GM18507 (cell line): ENCODE data around the gene CYRIA.

ENCODE experiments used
- DNase-seq: peaks from one replicate; pipeline ENCODE4 v3.0.0; 2011; ENCODE audit warnings: low read depth; ENCODE audit not compliant: insufficient read length; ENCODE audit errors: extremely low spot score
- FAIRE-seq: peaks from 2 replicates; lab custom pipeline; 2011; peaks lifted over from hg19 to GRCh38; lab: Jason Lieb, UNC

The CYRIA gene

DNA sequence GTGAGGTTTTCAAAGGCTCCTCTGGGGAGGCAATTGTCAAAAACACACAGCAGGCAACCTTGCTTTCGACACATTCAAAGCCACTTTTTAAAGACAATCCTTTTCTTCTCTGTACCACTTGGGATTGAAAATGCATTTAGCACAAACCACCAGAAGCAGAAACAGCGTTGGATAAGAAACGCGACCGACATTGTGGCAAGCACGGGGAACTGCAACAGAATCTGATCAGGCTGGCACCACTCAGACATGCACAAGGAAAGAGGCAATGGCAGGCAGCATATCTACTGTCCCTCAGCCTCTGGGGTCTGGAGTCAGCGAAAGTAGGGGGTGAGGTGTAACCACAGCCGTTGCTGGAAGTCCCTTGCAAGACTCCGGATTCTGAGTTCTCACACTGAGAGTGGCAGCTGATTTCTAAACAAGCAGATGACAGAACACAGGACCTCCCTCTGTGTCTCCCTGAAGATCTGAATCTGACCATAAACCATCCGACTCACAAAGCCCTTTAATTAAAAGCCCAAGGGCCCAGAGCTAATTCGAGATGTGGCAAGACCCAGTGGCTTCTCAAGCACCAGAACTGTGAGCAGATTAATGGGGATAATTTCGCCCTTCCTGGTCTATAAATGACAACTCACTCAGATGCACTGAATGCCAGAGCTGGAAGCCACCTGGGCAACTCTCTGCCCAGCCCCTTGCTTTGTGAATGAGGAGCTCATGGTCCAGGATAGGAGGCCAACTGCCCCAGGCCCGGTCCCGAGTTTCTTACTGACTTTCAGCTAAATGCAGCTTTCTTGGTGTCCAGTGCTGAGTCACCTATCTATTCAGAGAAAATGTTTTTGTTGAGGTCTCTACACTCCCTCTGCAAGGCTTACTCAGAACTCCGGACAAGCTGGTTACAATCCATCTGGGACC is 29.6 kb downstream of the CYRIA start:
- no peak for FAIRE-seq
- DNase-seq: no peak

- DNase-seq: no peak
- FAIRE-seq: no peak
These were observed 31.8 kb downstream of the CYRIA start for GRCh38 chr2:16633621-16634430.

GRCh38 chr2:16632598-16632997 is 33.0 kb downstream of the CYRIA start:
- DNase-seq: no peak
- FAIRE-seq: no peak

DNA sequence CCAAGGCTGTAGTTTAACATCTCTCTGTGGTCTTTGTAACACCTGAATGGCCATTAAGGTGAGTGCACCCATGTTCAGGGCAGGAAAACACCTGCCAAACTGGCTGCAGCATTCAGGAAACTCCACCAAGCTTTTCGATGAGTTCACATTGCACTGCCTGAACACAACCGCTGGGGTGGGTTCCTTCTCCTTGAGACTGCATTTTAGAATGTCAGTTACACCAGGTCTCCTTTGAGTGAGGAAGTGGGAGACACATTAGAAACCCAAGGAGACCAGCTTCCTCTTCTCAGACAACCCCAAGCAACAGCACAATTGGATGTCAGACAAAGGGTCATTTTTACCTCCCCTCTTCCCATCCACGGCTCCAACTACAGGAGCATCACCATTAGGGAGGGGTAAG is 35.2 kb downstream of the CYRIA start:
- FAIRE-seq: no peak

DNA sequence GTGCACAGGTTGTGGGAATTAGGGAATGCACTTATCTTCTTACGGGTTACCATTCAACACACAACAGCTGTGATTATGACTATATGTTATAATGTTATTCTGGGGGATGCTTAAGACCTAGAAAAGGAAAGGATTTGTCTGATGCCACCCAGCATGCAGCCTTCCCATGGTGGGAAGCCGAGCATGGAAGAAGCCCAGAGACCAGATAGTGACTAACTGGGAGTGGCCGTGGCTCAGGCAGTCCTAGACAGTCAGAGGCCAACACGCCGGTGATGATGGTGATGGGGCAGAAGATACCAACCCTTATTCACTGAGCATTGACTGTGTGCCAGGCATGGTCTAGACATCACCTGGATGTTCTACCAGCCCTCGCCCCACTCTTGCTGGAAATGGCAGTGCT is 35.9 kb downstream of the CYRIA start:
- FAIRE-seq: no peak

More for the DNA sequence above, 35.2 kb downstream of the CYRIA start:
- DNase-seq: no peak

DNA sequence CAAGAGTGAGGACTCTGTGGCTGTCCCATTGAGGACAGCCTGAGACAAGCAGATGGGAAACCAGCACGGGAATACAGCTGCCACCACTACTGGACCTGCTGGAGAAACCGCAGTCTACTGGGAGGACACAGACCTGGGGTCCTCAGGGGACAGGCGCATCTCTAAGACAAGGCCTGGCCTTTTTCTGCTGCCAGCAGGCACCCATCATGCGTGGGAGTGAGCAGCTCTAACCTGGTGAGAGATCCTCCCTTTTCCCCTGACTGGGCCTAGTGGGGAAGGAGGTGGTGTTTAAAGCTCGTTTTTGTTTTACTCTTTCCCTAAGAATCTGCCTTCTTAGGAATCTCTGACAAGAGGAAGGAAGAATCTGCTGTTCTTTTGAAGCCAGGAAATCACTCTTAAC is 36.6 kb downstream of the CYRIA start:
- DNase-seq: no peak

More for the DNA sequence above, 35.9 kb downstream of the CYRIA start:
- DNase-seq: no peak

GRCh38 chr2:16628314-16628713 is 37.3 kb downstream of the CYRIA start:
- no peak for DNase-seq
- no peak for FAIRE-seq

More for the DNA sequence above, 36.6 kb downstream of the CYRIA start:
- FAIRE-seq: no peak

DNA sequence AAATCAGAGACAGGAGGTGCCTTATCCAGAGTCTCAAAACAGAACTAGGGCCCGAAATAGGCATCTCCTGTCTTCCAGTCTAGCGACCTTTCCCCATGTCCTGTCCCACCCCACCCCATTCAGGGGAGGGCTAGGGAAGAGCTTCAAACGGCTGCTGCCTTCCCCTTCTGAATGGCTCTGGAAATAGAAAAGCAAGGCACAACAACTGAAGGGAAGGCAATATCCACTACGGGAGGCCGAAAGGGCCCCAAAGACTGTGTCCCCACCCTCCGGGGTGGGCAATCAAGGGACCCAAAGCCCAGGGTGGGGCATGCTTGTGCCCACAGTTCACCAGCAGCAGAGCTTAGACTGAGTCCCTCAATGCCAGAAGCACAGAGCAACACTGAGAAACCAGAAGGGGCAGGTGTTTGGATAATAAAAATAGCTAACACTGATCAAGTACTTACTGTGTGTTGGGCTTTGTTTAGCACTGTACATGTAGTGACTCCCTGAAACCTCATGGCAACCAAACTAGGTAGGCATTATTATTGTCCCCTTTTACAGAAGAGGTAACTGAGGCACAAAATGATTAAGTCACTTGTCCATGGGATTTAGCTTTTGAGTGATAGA is 38.5 kb downstream of the CYRIA start:
- DNase-seq (no peak), FAIRE-seq (no peak)

DNA sequence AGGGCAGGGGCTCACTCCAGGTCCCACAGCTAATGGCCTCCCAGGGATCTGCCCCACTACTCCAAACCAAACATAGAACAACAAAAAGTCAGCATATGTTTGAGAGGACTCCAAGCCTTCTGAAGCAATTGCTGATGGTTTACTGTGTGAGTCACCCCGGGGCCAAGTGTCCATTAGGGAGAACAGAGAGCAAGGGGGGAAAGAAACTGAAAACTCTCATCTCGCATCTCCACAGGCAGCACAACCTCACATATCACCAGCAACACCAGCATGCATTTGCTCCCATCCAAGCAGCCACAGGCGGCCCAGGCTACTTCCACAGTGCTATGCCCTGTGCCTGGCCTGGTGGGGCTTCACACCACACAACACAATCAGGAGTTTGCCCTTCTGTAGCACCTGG is 39.1 kb downstream of the CYRIA start:
- no peak for FAIRE-seq
- DNase-seq: no peak

DNA sequence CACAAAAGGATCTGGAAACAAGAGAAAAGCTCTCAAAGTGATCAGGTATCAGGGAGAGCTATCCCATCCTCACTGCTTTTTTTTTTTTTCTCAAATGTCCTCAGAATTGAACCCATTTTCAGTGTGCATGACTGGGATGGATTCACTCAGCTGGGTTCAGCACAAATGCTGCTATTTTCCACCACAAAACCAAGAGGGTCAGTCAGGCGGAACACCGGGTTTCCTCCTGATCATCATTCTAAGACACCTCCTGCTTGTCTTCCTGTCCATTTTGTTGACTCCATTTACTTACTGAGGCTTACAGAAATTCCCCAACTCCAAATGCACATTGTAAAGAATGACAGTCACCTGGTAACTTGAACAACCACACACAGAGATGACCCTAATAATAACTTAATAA is 39.9 kb downstream of the CYRIA start:
- FAIRE-seq (peak; percentile 63), DNase-seq (peak; percentile 18)

DNA sequence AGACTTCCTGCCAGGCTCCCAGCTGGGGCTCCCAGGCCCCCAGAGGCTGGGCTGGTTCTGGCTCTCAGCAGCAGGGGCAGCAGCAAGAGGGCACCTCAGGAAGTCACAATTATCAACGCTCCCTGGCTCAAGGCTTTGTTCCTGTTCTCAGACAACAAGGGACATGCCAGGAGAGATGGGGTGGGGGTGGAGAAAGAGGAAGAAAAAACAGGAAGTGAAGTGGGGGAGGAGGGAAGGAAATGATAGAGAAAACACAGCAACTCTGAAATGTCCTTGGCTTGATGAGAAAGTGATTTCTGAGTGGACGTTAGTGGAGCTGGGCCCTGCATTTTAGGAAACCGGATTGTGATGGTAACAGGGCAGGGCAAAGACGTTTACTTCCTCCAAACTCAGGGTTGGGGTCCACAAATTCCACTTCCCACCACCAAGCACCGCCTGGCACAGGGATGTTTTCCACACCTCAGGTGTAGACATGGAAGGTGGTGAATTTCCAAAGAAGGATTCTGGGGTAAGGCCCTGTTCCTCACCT is 40.4 kb downstream of the CYRIA start:
- no peak for DNase-seq
- FAIRE-seq: no peak

- FAIRE-seq: no peak
- no peak for DNase-seq
These were observed 41.2 kb downstream of the CYRIA start for GRCh38 chr2:16624436-16624780.

GRCh38 chr2:16623564-16624435 is 41.8 kb downstream of the CYRIA start:
- FAIRE-seq: no peak

DNA sequence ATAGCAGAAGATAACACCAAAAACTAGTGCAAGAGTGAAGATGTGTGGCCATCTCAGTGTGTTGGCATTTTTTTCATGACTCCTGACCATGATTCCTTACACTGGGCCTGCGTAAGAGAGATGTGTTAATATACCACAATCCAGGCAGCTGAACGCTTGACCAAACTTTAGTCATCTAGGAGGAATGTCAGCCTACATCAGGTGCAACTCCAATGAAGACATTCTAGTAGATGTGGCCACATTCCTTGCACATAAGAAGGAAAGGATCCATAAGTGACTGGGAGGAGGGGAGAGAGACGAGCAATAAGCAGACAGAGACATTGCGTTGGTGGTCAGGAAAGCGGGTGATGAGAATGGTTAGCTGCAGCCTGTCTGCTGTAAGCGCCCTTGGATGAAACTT is 42.6 kb downstream of the CYRIA start:
- DNase-seq: no peak

More at GRCh38 chr2:16623564-16624435, 41.8 kb downstream of the CYRIA start:
- DNase-seq: no peak

DNA sequence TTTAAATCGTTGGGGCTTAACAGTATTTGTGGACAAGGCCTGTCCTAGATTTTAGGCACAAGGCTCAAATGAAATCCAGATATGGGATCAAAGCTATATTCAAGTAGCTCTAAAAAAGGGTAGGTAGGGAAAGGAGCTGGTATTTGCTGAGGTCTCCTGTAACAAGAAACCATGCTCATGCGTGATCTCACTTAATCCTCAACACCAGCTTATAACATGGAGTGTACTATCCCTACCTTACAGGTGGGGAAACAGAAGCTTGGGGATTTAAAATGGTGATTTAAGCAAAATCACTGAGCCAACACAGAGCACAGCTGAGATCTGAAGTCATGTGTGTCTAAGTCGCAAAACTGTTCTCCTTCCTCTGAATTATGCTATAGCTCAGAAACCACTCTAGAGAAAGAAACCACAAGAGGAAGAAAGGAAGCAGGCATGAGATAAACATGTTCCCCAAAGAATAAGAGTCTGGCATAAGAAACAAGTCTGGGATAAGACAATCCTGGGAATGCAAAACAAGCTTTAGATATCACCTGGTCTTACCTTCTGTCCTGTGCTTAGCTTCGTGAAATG is 43.1 kb downstream of the CYRIA start:
- DNase-seq: no peak
- no peak for FAIRE-seq

More for the DNA sequence above, 42.6 kb downstream of the CYRIA start:
- FAIRE-seq: no peak

DNA sequence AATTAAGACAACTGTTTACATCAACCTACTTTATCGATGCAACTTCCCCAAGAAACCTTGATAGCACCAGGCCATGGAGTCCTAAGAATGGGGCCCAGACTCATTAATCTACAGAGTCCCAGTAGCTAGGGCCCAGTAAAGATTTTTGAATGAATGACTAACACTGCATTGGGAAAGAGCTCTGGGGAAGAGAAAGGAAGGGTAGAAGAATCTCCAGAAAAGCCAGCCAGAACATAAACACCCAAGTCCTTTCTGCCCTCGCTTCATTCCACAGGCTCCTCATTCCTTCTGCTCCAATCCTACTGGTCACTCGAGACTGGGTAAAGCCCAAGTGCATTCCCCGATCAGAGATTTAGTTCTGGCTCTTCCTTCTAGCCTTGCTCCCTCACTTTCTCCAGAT is 44.3 kb downstream of the CYRIA start:
- FAIRE-seq: no peak
- no peak for DNase-seq

- DNase-seq (no peak), FAIRE-seq (no peak)
These were observed 45.0 kb downstream of the CYRIA start for GRCh38 chr2:16620590-16620989.

- DNase-seq: no peak
- FAIRE-seq: no peak
These were observed 45.9 kb downstream of the CYRIA start for GRCh38 chr2:16619576-16620245.
